DMS114 treated with DMSO at 0.1 percent for 48 hours (cell line): ENCODE results near the gene CDK16.
A peak's percentile ranks its signal among the peaks of the same experiment; 100 is the strongest.

ENCODE experiments used
- DNase-seq: peaks from one replicate; lab custom pipeline; 2025; ENCODE audit not compliant: unreplicated experiment; lab: John Stamatoyannopoulos, UW

Gene CDK16

GRCh38 chrX:47226531-47227333 is 8.3 kb downstream of the CDK16 start:
- DNase-seq = no peak

GRCh38 chrX:47227334-47227583 is 8.8 kb downstream of the CDK16 start:
- no peak for DNase-seq

- no peak for DNase-seq
These were observed 10.2 kb downstream of the CDK16 start for GRCh38 chrX:47228550-47229270.

GRCh38 chrX:47229427-47229826 is 10.9 kb downstream of the CDK16 start:
- no peak for DNase-seq

GRCh38 chrX:47230136-47230868 is 11.8 kb downstream of the CDK16 start:
- no peak for DNase-seq

- no peak for DNase-seq
These were observed 12.7 kb downstream of the CDK16 start for GRCh38 chrX:47231167-47231566.

GRCh38 chrX:47232197-47232802 is 13.8 kb downstream of the CDK16 start:
- no peak for DNase-seq

GRCh38 chrX:47232803-47233332 is 14.4 kb downstream of the CDK16 start, which contains the start of gene USP11:
USP11 (plus strand) TSS chrX:47233009; CDS start chrX:47233044, 35 bp downstream.
- peak; percentile 31 for DNase-seq

GRCh38 chrX:47233333-47234113 is 15.0 kb downstream of the CDK16 start:
- peak; percentile 91 for DNase-seq

- no peak for DNase-seq
These were observed 16.1 kb downstream of the CDK16 start for GRCh38 chrX:47234583-47234982.

- no peak for DNase-seq
These were observed 17.2 kb downstream of the CDK16 start for GRCh38 chrX:47235691-47236103.

- no peak for DNase-seq
These were observed 20.7 kb downstream of the CDK16 start for GRCh38 chrX:47239199-47239598.

- no peak for DNase-seq
These were observed 21.5 kb downstream of the CDK16 start for GRCh38 chrX:47239898-47240545.

- no peak for DNase-seq
These were observed 22.1 kb downstream of the CDK16 start for GRCh38 chrX:47240619-47241018.

GRCh38 chrX:47241201-47242011 is 22.9 kb downstream of the CDK16 start:
- no peak for DNase-seq

- no peak for DNase-seq
These were observed 23.8 kb downstream of the CDK16 start for GRCh38 chrX:47242321-47242720.

GRCh38 chrX:47243351-47243750 is 24.9 kb downstream of the CDK16 start:
- DNase-seq = no peak

GRCh38 chrX:47244676-47245075 is 26.2 kb downstream of the CDK16 start:
- DNase-seq = no peak

GRCh38 chrX:47245156-47245555 is 26.7 kb downstream of the CDK16 start:
- DNase-seq = no peak
